GM19193 (cell line): Measurements from ENCODE around the gene EPHB1.

Experiments used
- POLR2A ChIP-seq: IDR thresholded peaks from 4 replicates; pipeline ENCODE4 v1.6.1; 2011; ENCODE audit not compliant: insufficient read depth, insufficient read length; ENCODE audit errors: extremely low read depth

EPHB1 gene

DNA sequence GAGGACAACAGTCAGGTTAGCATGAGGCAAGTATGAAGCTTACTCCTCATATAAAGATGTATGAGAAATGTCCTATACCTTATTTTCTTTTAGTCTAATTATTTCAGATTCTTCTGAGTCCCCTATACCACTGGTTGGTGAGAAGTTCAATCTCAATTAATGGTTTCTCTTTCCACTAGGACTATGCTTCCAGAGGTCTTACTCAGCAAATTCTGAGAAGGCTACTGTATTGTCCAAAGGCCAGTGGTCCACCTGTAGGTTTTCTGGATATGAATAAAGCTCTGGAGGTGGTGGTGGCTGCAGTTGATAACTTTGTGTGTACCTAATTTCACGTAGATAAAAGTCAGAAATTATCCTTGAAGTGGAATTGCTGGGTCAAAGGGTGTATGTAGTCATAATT, 149.4 kb downstream of the EPHB1 start:
- TF ChIP-seq POLR2A, result no peak

DNA sequence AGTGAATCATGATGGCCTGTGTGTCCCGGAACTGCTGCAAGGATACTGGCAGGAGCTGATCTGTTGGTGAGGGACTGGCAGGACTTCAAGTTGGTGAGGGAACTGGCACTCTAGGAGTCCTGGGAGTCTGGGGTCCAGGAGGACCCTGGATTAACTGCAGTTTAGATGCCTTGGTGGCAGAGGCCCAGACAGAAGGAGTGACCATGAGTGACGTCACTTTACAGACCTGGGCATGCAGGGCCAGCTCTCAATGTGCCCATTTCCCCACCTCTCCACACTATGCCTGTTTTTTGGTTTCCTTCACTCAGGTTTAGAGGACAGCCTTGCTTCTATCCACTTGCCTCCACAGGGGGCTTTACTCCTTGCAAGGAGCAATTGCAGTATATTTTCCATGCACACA, 154.1 kb downstream of the EPHB1 start:
- TF ChIP-seq POLR2A, result no peak

GRCh38 chr3:134952371-134952770, 157.3 kb downstream of the EPHB1 start:
- no peak for TF ChIP-seq POLR2A

GRCh38 chr3:134955874-134956273, 160.8 kb downstream of the EPHB1 start:
- TF ChIP-seq POLR2A, result no peak

- TF ChIP-seq POLR2A, result no peak
Measured at GRCh38 chr3:134956395-134956794, 161.3 kb downstream of the EPHB1 start.

DNA sequence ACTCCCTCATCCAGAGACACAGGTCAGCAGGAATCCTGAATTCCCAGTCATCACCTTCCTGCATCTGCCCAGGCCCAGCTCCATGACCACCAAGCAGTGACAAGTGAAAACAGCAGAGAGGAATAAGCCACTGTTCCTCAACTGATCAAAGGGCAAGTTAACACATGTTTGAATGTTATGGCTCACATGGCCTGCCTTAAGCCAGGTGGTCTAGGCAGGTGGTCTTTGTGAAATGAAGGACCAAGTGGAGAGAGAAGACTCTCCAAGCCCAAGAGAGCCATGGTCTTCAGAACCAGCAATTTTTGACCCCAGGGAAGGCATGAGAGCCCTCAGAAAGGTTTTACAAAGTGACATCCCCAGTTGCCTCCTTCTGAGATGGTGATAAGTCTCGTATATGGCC, 161.8 kb downstream of the EPHB1 start:
- TF ChIP-seq POLR2A, result no peak

- TF ChIP-seq POLR2A, result no peak
Measured at GRCh38 chr3:134959516-134959915, 164.5 kb downstream of the EPHB1 start.

DNA sequence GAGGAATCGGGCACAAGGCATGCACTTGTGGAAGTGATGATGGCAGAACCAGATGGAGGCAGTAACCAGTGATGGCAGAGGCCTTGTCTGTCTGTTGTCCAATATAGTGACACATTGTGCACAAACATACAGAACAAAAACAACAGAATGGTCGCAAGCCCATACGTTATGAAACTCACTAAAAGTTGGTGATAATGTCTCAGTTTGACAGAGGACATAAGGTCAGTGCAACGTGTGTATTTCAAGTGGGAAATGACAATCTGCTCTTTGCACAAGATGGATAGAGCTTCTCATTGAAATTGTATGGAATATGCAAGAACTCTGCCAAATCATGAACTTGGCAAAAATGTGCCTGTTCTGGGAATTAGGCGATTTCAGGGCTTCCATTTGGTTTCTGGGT, 169.2 kb downstream of the EPHB1 start:
- TF ChIP-seq POLR2A, result no peak

DNA sequence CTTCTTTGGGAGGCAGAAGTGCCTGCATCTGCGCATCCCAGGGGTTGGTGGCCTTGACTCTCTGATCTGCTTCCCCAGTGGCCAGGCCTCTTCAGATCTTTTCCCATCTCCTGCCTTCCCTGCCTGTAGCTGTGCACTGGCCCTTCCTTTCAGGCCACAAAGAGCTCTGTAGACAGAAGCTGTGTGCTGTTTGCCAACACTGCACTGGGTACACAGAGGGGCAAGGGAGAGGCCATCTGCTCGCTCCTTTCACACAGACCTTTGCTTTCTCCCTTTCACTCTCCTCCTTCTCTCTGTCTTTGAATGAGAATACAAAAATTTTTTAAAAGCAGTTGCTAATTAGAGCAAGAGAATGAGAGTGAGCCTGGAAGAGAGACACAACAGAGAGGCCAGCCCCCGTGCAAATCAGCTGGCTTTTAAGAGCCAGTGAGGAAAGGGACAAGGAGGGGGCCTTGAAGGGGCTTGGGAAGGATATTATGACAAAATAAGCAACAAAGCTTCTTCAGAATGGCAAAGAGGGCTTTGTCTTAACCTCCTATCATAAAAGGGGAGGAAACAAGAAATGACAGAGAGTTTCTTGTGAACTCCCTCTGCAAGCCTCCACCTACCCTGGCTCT, 170.9 kb downstream of the EPHB1 start:
- no peak for TF ChIP-seq POLR2A

GRCh38 chr3:134970895-134971294, 175.8 kb downstream of the EPHB1 start:
- TF ChIP-seq POLR2A, result no peak

GRCh38 chr3:134971306-134971705, 176.2 kb downstream of the EPHB1 start:
- no peak for TF ChIP-seq POLR2A

GRCh38 chr3:134972836-134973455, 177.9 kb downstream of the EPHB1 start:
- no peak for TF ChIP-seq POLR2A

DNA sequence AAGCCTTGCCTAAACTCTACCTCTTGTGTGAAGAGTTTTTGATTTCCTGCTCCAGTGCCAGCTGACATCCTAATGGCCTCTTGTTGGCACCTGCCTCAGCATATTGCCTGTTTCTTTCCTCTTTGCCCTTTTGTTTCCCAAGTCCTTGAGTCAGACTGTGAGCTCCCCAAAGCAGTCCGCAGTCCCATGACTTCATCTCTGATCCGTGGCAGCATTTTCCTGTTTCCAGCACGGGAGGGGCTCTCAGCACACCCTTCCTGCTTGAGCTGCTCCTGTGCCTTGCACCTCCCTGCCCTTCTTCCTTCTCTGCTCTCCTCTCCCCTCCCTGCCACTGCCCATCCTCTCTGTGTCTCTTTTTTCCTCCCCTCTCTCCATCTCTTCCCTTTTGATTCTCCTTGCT, 179.6 kb downstream of the EPHB1 start:
- TF ChIP-seq POLR2A, result no peak

DNA sequence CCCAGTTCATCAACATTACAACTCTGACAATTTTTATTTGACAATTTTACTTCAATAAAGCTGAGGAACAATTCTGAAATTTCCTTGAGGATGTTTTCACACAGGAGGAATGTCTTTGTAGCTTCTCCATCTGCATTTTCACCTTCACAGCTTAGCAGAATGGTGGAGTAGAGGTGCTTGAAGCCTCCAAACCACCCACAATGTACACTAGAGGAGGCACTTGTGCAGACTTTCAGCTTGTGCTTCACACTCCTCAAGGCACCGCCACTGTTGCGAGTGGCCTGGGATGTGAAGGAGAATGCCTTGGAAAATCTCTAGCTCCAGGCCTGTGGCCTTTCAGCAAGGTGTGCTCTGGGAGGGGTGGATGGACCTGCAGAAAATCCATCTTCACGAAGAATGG, 181.9 kb downstream of the EPHB1 start:
- no peak for TF ChIP-seq POLR2A

DNA sequence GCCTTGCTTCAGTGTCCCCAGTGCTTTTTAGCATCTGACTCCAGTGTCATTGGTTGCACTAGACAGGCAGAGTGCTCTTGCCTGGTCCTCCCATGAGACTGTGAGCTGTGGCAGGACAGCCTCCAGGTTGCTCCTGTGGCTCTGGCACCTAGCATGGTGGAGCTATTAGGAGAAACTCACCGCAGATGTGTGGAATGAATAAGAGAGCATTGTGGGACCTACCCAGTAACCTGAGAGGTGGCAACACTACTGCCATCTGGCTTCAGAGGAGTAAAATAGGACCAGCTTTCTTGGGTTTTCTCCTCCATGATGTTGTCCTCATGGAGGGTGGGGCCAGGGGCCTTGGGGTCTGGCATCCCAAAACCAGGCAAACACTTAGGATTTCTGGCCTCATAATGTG, 183.6 kb downstream of the EPHB1 start:
- no peak for TF ChIP-seq POLR2A

GRCh38 chr3:134985864-134986715, 191.0 kb downstream of the EPHB1 start:
- no peak for TF ChIP-seq POLR2A
